C1 segment of cervical spinal cord (tissue), 14 donors: ENCODE results near the gene POLR3H.

Experiments used
- DNase-seq, 14 donors: peaks; one replicate each; lab custom pipeline; 2025; lab: John Stamatoyannopoulos, UW

POLR3H gene

DNA sequence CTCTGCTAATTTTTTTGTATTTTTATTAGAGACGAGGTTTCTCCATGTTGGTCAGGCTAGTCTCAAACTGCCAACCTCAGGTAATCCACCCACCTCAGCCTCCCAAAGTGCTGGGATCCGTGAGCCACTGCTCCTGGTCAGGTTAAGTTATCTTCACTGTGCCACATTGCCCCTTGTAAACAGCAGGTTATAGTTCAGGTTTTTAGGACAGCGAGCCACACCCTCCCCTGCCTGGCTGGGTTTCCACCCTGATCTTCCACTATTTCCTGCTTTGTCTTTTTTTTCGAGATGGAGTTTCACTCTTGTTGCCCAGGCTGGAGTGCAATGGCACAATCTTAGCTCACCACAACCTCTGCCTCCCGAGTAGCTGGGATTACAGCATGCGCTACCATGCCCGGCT is 59.2 kb downstream of the POLR3H start:
- DNase-seq = no peak

DNA sequence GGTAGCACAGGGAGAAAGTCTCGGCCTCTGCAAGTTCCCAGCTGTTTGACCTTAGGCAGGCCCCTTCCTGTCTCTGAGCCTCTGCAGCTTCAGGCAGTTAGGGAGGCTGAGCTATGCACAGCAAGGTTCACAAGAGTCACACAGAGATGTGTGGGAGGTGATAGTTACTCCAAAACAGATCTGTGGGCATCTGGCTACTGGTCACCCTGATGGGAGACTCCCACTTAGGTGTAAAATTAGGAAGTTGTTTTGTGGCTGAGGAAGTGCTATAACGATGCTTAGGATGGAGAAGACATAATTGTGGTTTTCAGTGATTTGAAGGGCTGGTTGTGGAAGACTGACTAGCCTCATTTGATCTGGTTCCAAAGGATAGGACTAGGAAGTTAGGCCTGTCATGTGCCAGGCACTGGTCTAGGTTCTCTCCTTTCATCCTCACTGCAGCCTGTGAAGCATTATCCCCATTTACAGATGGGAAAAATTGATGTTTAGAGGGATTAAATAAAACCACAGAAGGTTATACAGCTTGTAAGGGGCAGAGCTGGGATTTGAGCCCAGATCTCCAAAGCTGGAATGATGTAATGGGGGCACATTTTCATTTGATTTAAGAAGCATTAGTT is 61.8 kb downstream of the POLR3H start:
- no peak for DNase-seq

DNA sequence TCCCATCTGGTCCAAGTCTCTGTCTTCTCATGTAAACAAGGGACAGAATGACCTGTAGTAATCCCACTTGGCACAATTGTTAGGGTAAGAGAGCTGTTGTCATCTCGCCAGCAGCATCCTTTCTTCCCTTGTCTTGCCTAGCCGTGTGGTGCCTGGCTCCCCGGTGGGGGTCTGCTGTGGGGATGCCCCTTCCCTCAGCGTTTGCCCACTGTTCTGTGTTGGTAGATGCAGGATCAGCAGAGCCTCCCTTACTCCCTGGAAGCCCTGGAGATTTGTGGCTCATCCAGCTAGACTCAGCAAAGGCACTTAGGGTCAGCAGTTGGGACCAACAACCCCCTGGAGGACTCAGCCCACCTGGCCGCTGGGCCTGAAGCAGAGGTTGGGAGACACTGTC is 62.3 kb downstream of the POLR3H start:
- peak in 2 of 14 donors; percentile 15 to 45 for DNase-seq

DNA sequence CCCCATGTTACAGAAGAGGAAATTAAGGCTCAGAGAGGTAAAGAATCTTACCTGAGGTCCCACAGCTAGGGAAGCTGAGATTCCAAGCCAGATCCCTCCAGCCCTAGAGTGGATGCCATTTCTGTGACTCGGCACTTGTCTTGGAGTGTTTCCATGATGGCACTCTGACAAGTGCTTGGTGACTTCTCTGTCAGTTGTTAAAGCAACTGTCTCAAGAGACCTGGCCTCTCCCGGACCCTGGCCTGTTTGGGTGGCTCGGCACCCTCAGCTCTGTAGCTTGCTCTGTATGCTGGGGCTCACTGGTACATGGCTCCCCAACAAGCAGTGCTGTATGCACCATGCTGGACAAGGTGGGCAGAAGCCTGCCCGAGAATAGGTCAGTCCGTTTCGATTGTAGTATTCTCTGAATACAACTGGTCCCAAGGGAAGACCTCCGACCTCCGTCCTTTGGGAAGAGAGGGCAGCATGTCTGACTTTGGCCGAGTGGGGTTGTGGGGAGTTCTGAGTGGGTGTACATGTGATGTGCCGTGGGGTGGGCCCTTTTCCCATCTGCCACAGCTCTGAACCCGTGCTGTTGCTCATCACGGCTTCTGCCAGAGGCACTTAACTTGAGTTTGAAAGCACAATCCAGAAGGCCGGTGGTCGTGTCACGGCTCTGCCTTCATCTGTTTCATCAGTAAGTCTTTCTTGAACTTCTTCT is 63.0 kb downstream of the POLR3H start:
- DNase-seq = peak in 7 of 14 donors; percentile 11 to 49 (median 35)

DNA sequence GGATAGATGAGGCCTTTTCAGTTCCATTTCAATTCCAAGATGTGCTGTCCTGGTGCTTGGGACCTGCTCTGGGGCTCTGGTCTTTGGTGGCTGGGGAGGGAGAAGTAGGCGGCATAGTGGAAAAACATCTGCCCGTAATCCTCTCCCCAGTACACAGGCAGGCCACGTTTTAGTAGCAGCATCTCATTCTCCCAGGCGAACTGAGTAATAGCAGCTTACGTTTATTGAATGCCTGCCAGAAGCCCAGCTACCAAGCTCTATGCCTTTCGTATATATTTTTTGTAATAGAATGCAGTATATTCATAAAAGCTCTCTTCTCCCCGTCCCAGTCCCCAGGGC is 63.9 kb downstream of the POLR3H start:
- peak in 1 of 14 donors; percentile 48 for DNase-seq

DNA sequence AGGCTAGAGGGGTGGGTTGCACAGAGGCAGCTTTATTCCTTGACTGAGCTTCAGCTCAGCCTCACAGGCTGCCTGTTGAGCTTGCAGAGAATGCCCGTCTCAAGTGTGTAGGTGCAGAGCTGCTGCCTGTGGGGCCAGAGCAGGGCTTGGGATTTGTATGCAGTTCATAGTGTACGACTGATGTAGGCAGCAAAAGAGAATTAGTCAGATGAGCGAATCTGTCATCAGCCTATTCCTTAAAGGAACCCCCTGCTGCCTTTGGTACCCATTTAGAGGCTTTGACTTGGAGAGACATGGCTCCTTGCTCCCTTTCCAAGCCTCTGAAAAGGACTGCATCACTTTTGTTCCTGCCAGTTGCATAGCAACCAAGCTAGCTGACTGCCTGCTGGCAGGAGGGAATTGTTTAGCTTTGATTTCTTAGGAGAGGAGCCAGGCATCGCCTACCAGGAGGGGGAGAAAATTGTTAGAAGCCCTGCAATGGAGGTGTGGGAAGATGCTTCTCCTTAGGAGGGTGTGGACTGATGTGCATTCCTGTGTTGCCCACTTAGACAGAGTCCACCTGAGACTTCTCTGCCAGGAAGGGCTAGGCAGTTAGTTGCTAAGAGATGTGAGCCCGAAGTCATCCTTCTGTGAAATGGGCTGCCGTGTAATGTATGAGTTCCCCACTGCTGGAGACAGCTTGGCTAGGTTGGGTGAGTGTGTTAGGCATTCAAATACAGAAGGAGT is 64.4 kb downstream of the POLR3H start:
- peak in 11 of 14 donors; percentile 44 to 82 (median 58) for DNase-seq

DNA sequence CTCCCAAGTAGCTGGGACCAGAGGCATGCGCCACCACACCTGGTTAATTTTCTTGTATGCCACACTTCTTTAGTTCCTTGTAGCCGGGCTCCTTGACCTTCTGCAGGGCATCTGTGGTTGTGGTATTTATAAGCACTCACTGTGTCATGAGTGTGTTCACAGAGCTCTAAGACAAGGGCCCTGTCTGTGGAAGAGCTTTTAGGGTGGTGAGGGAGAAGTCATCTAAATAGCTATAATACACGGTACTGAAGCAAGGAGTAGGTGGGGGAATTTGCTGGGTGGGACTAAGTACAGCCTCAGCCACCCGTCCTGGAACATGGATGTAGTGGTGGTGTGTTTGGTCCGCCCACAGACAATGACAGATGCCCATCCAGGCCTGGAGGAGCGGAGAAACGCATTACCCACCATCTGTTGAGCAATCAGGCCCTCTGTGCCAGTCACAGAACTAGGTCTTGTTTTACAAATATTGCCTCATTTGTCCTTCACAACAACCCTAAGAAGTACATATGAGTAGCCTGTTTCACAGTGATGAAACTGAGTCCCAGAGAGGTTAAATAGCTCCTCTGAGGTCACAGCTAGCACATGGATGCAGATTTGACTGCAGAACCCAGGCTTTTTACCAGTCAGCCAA is 65.3 kb downstream of the POLR3H start:
- peak in 2 of 14 donors; percentile 39 to 68 for DNase-seq

DNA sequence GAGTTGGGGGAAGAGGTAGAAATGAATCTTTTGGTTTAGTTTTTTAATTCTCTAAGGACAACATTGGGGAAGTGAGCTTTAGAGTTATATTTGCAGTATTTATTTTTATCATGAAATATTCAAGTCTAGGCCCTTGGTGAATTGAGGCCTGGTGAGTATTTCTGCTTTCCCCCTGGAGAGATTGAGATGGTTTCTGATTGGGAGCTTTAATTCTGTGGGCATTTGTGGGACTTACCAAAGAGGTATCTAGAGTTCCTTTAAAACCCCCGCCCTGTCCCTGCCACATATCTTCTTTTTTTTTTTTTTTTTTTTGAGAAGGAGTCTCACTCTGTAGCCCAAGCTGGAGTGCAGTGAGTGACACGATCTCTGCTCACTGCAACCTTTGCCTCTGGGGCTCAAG is 65.8 kb downstream of the POLR3H start:
- DNase-seq = no peak
